ACC112 (cell line): Measurements from ENCODE around the gene ST6GALNAC2.
"Not testable (repeated sequence)": the region's sequence is repeated elsewhere in the genome, so short reads cannot be mapped to it uniquely, and the experiment has no call there.

Experiments
- H2AFZ ChIP-seq: fragments of 200-600 bp; sonication (generic); one replicate; pipeline ENCODE4 v1.6.0; 2017; ENCODE audit warnings: antibody characterized with exemption, low read length; ENCODE audit not compliant: unreplicated experiment
- H3K27ac ChIP-seq: fragments of 200-600 bp; sonication (generic); 2 replicates; pipeline ENCODE4 v1.5.1; 2014; ENCODE audit warnings: low read depth, mild to moderate bottlenecking, antibody characterized with exemption, low read length, moderate library complexity
- H3K27me3 ChIP-seq: fragments of 200-600 bp; sonication (generic); 2 replicates; pipeline ENCODE4 v1.6.1; 2014; ENCODE audit warnings: mild to moderate bottlenecking, antibody characterized with exemption, low read length, moderate library complexity, mixed read lengths; ENCODE audit not compliant: insufficient read depth
- H3K36me3 ChIP-seq: fragments of 200-600 bp; sonication (generic); 2 replicates; pipeline ENCODE4 v1.6.1; 2016; ENCODE audit warnings: mild to moderate bottlenecking, antibody characterized with exemption, low read length, moderate library complexity, mixed read lengths; ENCODE audit not compliant: insufficient read depth
- H3K4me1 ChIP-seq: fragments of 200-600 bp; sonication (generic); one replicate; pipeline ENCODE4 v1.6.1; 2016; ENCODE audit warnings: low read length, mixed read lengths; ENCODE audit not compliant: insufficient read depth, unreplicated experiment, control insufficient read depth
- H3K4me3 ChIP-seq: fragments of 200-600 bp; sonication (generic); 2 replicates; pipeline ENCODE4 v1.5.1; 2014; ENCODE audit warnings: mild to moderate bottlenecking, low read depth, low read length
- H3K79me2 ChIP-seq: fragments of 200-600 bp; sonication (generic); one replicate; pipeline ENCODE4 v1.6.0; 2016; ENCODE audit warnings: low read length; ENCODE audit not compliant: control insufficient read depth, unreplicated experiment, insufficient read depth

Gene ST6GALNAC2

GRCh38 chr17:76614912-76615617 is 29.4 kb upstream of the ST6GALNAC2 start:
- no peaks in the 10 kb centered on the region for H3K27me3 ChIP-seq
- no peak overlapping the region for H3K27ac ChIP-seq
- H3K4me1 ChIP-seq = no peaks in the 10 kb centered on the region
- H3K4me3 ChIP-seq = no peak overlapping the region
- no peaks in the 10 kb centered on the region for H3K36me3 ChIP-seq
- H2AFZ ChIP-seq = no peak overlapping the region
- no peaks in the 10 kb centered on the region for H3K79me2 ChIP-seq

DNA sequence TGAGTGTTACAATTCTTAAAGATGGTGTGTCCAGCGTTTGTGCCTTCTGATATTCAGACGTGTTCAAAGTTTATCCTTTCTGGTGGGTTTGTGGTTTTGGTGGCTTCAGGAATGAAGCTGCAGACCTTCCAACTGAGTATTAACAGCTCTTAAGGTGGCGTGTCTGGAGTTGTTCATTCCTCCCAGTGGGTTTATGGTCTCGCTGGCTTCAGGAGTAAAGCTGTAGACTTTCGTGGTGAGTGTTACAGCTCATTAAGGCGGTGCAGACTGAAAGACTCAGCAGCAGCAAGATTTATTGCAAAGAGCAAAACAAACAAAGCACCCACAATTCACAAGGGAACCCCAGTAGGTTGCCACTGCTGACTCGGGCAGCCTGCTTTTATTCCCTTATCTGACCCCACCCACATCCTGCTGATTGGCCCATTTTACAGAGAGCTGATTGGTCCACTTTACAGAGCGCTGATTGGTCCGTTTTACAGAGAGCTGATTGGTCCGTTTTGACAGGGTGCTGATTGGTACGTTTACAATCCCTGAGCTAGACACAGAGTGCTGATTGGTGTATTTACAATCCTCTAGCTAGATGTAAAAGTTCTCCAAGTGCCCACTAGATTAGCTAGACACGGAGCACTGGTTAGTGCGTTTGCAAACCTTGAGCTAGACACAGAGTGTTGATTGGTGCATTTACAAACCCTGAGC is 28.6 kb upstream of the ST6GALNAC2 start:
- H3K4me3 ChIP-seq, H3K27me3 ChIP-seq, H3K27ac ChIP-seq, H3K36me3 ChIP-seq, H3K79me2 ChIP-seq, H3K4me1 ChIP-seq, H2AFZ ChIP-seq: not testable (repeated sequence)

DNA sequence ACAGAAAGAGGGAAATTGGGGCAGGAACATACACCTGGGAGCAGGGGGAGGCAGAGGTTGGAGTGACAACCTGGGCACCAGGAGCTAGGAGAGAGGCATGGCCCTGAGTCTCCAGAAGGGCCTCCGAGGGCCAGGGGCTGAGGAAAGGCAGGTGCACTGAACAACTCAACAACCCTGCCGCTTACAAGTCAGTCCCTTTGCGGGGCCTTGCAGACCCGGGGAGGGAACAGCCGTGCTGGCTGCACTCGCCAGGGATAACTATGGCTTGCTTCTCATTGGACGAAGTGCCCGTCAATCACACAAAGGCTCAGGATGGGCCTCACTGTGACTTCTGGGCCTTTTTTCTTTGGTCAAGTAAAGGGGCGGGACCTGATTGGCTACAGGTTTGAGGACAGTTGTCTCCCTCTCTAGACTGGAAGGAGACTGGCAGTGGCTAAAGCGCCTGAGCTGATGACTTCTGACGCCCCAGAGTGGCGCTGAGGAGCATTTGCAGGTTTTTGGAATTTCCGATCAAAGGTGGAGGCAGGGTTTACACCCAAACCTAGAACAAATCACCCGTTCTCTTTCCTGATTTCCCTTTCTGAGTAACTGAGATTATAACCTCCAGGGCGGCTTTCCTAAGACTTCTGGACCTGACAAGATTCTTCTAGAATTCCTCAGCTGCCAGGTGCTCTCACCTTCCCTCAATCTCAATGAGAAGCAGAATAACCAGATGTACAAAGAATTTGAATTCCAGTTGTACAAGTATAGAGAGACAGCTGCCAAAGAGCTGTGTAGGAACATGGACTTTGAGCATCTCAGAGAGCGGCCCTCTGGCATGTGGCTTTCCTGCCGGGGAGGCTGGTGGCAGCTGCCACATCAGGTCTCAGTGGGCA is 27.6 kb upstream of the ST6GALNAC2 start:
- H3K4me1 ChIP-seq = no peaks in the 10 kb centered on the region
- no peaks in the 10 kb centered on the region for H3K79me2 ChIP-seq
- no peak overlapping the region for H3K4me3 ChIP-seq
- H2AFZ ChIP-seq = no peak overlapping the region
- H3K36me3 ChIP-seq = no peaks in the 10 kb centered on the region
- H3K27ac ChIP-seq = no peak overlapping the region
- no peaks in the 10 kb centered on the region for H3K27me3 ChIP-seq

DNA sequence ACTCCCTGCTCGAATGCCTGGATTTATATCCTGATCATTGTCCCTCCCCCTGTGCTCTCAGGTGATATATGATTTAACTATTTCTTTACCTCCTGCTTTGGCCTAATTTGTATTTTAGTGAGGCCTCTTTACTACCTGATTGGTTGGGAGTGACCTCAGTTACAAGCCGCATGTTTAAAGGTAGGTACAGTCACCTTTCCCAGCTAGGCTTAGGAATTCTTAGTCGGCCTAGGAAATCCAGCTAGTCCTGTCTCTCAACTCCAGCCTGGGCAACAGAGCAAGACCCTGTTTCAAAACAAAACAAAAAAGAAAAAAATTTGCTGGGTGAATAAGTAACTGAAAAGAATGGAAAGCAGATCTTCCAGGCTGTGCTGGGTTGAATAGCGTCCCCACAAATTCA is 26.8 kb upstream of the ST6GALNAC2 start:
- Histone ChIP-seq H3K4me1 (no peaks in the 10 kb centered on the region), H2AFZ (no peak overlapping the region), H3K27me3 (no peaks in the 10 kb centered on the region), H3K36me3 (no peaks in the 10 kb centered on the region), H3K79me2 (no peaks in the 10 kb centered on the region), H3K4me3 (no peak overlapping the region), H3K27ac (no peak overlapping the region)

DNA sequence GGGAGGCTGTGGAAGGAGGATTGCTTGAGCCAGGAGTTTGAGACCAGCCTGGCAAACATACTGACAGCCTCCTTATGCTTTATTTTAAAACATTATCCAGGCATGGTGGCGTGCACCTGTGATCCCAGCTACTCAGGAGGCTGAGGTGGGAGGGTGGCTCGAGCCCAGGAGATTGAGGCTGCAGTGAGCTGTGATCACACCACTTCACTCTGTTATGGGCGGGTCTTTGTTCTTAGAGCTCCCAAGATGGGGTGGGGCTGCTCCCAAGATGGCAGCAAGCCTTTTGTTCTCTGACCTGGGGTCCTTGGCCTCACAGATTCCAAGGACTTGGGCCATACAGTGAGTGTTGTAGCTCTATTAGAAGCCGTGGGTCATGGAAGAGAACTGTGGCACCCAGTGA is 26.1 kb upstream of the ST6GALNAC2 start:
- Histone ChIP-seq H3K4me3 (no peak overlapping the region), H3K27me3 (no peaks in the 10 kb centered on the region), H3K79me2 (no peaks in the 10 kb centered on the region), H3K27ac (no peak overlapping the region), H2AFZ (no peak overlapping the region), H3K36me3 (no peaks in the 10 kb centered on the region), H3K4me1 (no peaks in the 10 kb centered on the region)

DNA sequence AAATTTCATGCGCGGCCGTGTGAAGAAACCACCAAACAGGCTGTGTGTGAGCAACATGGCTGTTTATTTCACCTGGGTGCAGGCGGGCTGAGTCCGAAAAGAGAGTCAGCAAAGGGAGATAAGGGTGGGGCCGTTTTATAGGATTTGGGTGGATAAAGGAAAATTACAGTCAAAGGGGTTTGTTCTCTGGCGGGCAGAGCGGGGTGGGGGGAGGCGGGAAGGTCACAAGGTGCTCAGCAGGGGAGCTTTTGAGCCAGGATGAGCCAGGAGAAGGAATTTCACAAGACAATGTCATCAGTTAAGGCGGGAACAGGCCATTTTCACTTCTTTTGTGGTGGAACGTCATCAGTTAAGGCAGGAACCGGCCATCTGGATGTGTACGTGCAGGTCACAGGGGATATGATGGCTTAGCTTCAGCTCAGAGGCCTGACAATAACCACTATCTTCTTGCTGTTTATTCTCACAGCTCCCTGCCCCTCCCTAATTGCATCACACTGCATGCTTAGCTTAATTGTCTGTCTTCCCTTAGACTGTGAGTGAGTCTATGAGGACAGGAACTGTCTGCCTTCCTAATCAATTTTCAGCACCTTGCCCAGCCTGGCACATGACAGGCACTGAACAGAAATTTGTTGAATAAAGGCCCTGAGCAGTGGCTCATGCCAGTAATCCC is 25.6 kb upstream of the ST6GALNAC2 start:
- not testable (repeated sequence) for H3K4me3 ChIP-seq, H3K4me1 ChIP-seq, H2AFZ ChIP-seq, H3K27me3 ChIP-seq, H3K36me3 ChIP-seq, H3K79me2 ChIP-seq, H3K27ac ChIP-seq

DNA sequence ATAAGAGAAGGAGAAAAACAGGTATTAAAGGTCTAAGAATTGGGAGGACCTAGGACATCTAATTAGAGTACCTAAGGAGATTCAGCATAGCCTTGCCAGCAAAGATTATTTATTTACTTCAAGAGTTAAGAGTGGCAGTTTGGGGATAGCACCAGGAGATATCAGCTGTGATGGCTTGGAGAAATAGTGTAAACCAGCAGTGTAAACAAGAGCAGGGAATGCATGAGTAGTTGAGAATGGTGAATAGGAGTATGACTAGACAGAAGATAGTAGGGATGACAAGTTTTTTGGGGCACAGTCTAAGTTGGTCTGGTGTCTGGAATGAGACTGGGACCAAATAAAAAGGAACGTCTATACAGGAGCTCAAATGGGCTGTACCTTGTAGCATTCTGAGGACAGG is 21.0 kb upstream of the ST6GALNAC2 start:
- not testable (repeated sequence) for H2AFZ ChIP-seq, H3K36me3 ChIP-seq, H3K27me3 ChIP-seq, H3K4me1 ChIP-seq, H3K79me2 ChIP-seq, H3K27ac ChIP-seq, H3K4me3 ChIP-seq

DNA sequence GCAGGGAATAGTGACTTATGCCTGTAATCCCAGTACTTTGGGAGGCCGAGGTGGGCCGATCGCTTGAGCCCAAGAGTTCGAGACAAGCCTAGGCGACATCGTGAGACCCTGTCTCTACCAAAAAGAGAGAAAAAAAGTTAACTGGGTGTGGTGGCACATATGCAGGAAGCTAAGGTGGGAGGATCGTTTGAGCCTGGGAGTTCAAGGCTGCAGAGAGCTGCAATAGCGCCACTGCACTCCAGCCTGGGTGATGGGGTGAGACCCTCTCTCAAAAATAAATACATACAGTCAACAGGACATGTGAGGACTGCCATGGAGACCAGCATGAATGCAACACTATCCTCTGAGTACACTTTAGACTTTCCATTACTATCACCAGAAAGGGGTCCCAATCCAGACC is 15.4 kb upstream of the ST6GALNAC2 start:
- Histone ChIP-seq H2AFZ (no peak overlapping the region), H3K27ac (no peak overlapping the region), H3K4me3 (no peak overlapping the region), H3K4me1 (peaks cover 18% of the 10 kb centered on the region), H3K27me3 (no peaks in the 10 kb centered on the region), H3K36me3 (no peaks in the 10 kb centered on the region), H3K79me2 (no peaks in the 10 kb centered on the region)

DNA sequence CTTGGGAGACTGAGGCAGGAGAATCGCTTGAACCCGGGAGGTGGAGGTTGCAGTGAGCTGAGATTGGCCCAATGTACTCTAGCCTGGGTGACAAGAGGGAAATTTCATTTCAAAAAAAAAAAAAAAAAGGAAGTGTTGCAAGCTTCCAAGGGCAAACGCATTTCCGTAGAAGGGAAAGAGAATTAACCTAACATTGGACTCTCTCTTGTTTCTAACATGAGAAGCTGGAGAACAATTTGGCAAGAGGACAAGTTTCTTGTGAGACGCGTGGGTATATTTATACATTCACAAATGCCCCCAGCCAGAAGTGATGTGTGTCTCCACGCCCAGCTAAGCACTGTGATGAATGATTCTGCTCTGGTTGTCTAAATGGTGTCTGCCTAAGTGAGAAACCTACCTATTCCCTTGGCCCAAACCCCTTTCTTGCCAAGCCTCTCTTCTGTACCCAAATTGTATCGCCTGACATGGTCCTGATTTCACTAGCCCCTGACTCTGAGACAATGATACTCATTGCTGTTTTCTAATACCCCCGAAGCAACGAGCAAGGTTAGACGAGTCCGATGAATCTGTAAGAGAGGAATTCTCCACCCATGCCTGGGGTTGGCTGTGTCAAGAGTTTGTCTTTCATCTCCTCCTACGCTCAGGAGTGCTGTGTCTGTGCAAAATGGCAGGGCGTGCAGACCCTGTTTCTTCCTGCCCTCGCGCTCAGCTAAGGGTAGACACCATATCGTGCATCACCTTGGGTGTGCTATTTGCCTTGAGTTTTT is 14.2 kb upstream of the ST6GALNAC2 start:
- no peaks in the 10 kb centered on the region for H3K27me3 ChIP-seq
- no peak overlapping the region for H3K27ac ChIP-seq
- H3K4me3 ChIP-seq = no peak overlapping the region
- no peak overlapping the region for H2AFZ ChIP-seq
- no peaks in the 10 kb centered on the region for H3K79me2 ChIP-seq
- H3K4me1 ChIP-seq = peaks cover 18% of the 10 kb centered on the region
- no peaks in the 10 kb centered on the region for H3K36me3 ChIP-seq

- peaks cover 18% of the 10 kb centered on the region for H3K4me1 ChIP-seq
- no peaks in the 10 kb centered on the region for H3K36me3 ChIP-seq
- H3K27ac ChIP-seq = no peak overlapping the region
- no peaks in the 10 kb centered on the region for H3K79me2 ChIP-seq
- H3K27me3 ChIP-seq = no peaks in the 10 kb centered on the region
- no peak overlapping the region for H3K4me3 ChIP-seq
- H2AFZ ChIP-seq = no peak overlapping the region
Observed at GRCh38 chr17:76598004-76598439, 12.4 kb upstream of the ST6GALNAC2 start.
